GM20000 (cell line): Measurements from ENCODE around the gene RAPGEF3.

ENCODE experiments used
- DNase-seq: peaks from one replicate; pipeline ENCODE4 v3.0.0; 2012; ENCODE audit warnings: low spot score
- CTCF ChIP-seq: IDR thresholded peaks from 2 replicates; pipeline ENCODE4 v1.5.1; 2012; ENCODE audit warnings: mild to moderate bottlenecking, control low read depth; ENCODE audit errors: extremely low read depth, missing control alignments

The RAPGEF3 gene

GRCh38 chr12:47753021-47754001 lies 5.4 kb downstream of the RAPGEF3 start:
- no peak for TF ChIP-seq CTCF
- DNase-seq: no peak

- DNase-seq: no peak
- TF ChIP-seq CTCF: no peak
These were observed 6.1 kb downstream of the RAPGEF3 start for GRCh38 chr12:47752552-47752951.

GRCh38 chr12:47752121-47752520 lies 6.6 kb downstream of the RAPGEF3 start:
- DNase-seq: no peak
- no peak for TF ChIP-seq CTCF

- DNase-seq: no peak
- TF ChIP-seq CTCF: no peak
These were observed 7.1 kb downstream of the RAPGEF3 start for GRCh38 chr12:47751561-47751960.

GRCh38 chr12:47750916-47751470 lies 7.7 kb downstream of the RAPGEF3 start:
- TF ChIP-seq CTCF: no peak
- DNase-seq: no peak

GRCh38 chr12:47750229-47750798 lies 8.4 kb downstream of the RAPGEF3 start:
- no peak for TF ChIP-seq CTCF
- no peak for DNase-seq

GRCh38 chr12:47748899-47749298 lies 9.8 kb downstream of the RAPGEF3 start:
- no peak for DNase-seq
- no peak for TF ChIP-seq CTCF
